RWPE2 (cell line): Measurements from ENCODE around the gene GRIP2.

ENCODE experiments used
- ATAC-seq: fragments of 200-7000 bp; cut with Tn5 transposase; 3 replicates; pipeline ENCODE4 v1.9.1; 2021; ENCODE audit warnings: low read depth
- DNase-seq: peaks from one replicate; pipeline ENCODE4 v3.0.0-alpha.2; 2020; ENCODE audit warnings: low spot score
- H3K27ac ChIP-seq: fragments of 450-650 bp; 2 replicates; pipeline ENCODE4 v1.5.1; 2017; ENCODE audit warnings: mild to moderate bottlenecking; ENCODE audit not compliant: poor library complexity, severe bottlenecking
- H3K27me3 ChIP-seq: fragments of 250-450 bp; sonication (Bioruptor Pico); 2 replicates; pipeline ENCODE4 v1.5.1; 2021; ENCODE audit warnings: mild to moderate bottlenecking, moderate library complexity; ENCODE audit not compliant: insufficient read depth, poor library complexity, severe bottlenecking
- H3K36me3 ChIP-seq: fragments of 250-450 bp; sonication (Bioruptor Pico); 2 replicates; pipeline ENCODE4 v1.5.1; 2020; ENCODE audit warnings: low read depth, mild to moderate bottlenecking, moderate library complexity
- H3K4me1 ChIP-seq: fragments of 250-450 bp; sonication (Bioruptor Pico); 2 replicates; pipeline ENCODE4 v1.5.1; 2021; ENCODE audit warnings: mild to moderate bottlenecking, moderate library complexity; ENCODE audit not compliant: insufficient read depth, poor library complexity, severe bottlenecking
- H3K4me3 ChIP-seq: fragments of 250-450 bp; sonication (Bioruptor Pico); 2 replicates; pipeline ENCODE4 v1.5.1; 2021; ENCODE audit warnings: mild to moderate bottlenecking, moderate library complexity; ENCODE audit not compliant: severe bottlenecking
- H3K9me3 ChIP-seq: fragments of 250-450 bp; sonication (Bioruptor Pico); 2 replicates; pipeline ENCODE4 v1.5.1; 2021; ENCODE audit warnings: mild to moderate bottlenecking, moderate library complexity; ENCODE audit not compliant: severe bottlenecking
- TF ChIP-seq, protein P1 (sequence below): fragments of 450-650 bp; IDR thresholded peaks from one replicate; pipeline ENCODE4 v1.5.1; 2017; ENCODE audit warnings: mild to moderate bottlenecking, moderate library complexity; ENCODE audit not compliant: poor library complexity, severe bottlenecking

GRIP2 gene

GRCh38 chr3:14477311-14477935, 62.7 kb downstream of the GRIP2 start:
- H3K9me3 ChIP-seq, result no peaks in the 10 kb centered on the region
- TF ChIP-seq, protein P1, sequence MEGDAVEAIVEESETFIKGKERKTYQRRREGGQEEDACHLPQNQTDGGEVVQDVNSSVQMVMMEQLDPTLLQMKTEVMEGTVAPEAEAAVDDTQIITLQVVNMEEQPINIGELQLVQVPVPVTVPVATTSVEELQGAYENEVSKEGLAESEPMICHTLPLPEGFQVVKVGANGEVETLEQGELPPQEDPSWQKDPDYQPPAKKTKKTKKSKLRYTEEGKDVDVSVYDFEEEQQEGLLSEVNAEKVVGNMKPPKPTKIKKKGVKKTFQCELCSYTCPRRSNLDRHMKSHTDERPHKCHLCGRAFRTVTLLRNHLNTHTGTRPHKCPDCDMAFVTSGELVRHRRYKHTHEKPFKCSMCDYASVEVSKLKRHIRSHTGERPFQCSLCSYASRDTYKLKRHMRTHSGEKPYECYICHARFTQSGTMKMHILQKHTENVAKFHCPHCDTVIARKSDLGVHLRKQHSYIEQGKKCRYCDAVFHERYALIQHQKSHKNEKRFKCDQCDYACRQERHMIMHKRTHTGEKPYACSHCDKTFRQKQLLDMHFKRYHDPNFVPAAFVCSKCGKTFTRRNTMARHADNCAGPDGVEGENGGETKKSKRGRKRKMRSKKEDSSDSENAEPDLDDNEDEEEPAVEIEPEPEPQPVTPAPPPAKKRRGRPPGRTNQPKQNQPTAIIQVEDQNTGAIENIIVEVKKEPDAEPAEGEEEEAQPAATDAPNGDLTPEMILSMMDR, result no peak
- ATAC-seq, result no peak
- no peak overlapping the region for H3K4me3 ChIP-seq
- no peak overlapping the region for H3K27ac ChIP-seq
- H3K4me1 ChIP-seq, result peaks cover 8% of the 10 kb centered on the region
- H3K27me3 ChIP-seq, result no peaks in the 10 kb centered on the region
- H3K36me3 ChIP-seq, result no peaks in the 10 kb centered on the region
- no peak for DNase-seq

GRCh38 chr3:14476583-14477265, 63.4 kb downstream of the GRIP2 start:
- Histone ChIP-seq H3K27me3 (no peaks in the 10 kb centered on the region), H3K4me3 (no peak overlapping the region), H3K36me3 (no peaks in the 10 kb centered on the region), H3K27ac (no peak overlapping the region), H3K9me3 (no peaks in the 10 kb centered on the region), H3K4me1 (peaks cover 8% of the 10 kb centered on the region)
- TF ChIP-seq, protein P1, result no peak
- ATAC-seq (no peak), DNase-seq (no peak)

DNA sequence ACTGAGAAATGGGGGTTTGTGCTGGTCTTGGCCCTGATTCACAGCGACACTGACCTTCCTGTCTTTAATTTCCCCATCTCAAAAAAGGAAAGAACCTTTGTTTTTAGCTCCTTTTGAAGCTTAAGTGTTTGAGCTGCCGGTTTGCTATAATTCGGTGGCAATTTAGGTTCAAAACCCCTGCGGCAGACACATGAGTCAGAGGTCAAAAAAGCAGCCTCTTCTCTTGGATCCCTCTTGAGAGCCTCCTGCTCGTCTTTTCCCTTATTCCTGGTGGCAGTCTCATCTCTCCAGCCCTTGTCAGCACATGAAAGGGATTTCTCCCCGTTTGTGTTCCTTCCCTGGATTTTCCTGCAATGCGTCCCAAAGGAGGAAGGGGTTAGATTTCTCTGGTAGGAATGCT, 64.5 kb downstream of the GRIP2 start:
- DNase-seq, result no peak
- TF ChIP-seq, protein P1, result no peak
- H3K27me3 ChIP-seq, result no peaks in the 10 kb centered on the region
- H3K9me3 ChIP-seq, result no peaks in the 10 kb centered on the region
- no peak overlapping the region for H3K4me3 ChIP-seq
- no peak for ATAC-seq
- no peak overlapping the region for H3K27ac ChIP-seq
- peaks cover 8% of the 10 kb centered on the region for H3K4me1 ChIP-seq
- no peaks in the 10 kb centered on the region for H3K36me3 ChIP-seq

- ATAC-seq, result no peak
- H3K9me3 ChIP-seq, result no peaks in the 10 kb centered on the region
- H3K27me3 ChIP-seq, result no peaks in the 10 kb centered on the region
- no peak overlapping the region for H3K27ac ChIP-seq
- no peak for DNase-seq
- TF ChIP-seq, protein P1, result no peak
- H3K36me3 ChIP-seq, result no peaks in the 10 kb centered on the region
- H3K4me3 ChIP-seq, result no peak overlapping the region
- peaks cover 8% of the 10 kb centered on the region for H3K4me1 ChIP-seq
Observed at GRCh38 chr3:14474363-14475081, 65.6 kb downstream of the GRIP2 start.
